GM18505 (cell line): Measurements from ENCODE around the gene KRT86.
A peak's percentile ranks its signal among the peaks of the same experiment; 100 is the strongest.
"Not testable (repeated sequence)": the region's sequence is repeated elsewhere in the genome, so short reads cannot be mapped to it uniquely, and the experiment has no call there.

ENCODE experiments used
- ATAC-seq: cut with Tn5 transposase; IDR thresholded peaks from one replicate; pipeline ENCODE4 v1.9.1; 2021; ENCODE audit not compliant: unreplicated experiment
- POLR2A ChIP-seq: IDR thresholded peaks from 4 replicates; pipeline ENCODE4 v1.6.1; 2011; ENCODE audit warnings: borderline replicate concordance; ENCODE audit not compliant: insufficient read depth, insufficient read length; ENCODE audit errors: extremely low read depth

Gene KRT86

GRCh38 chr12:52278575-52279421 is 4.4 kb downstream of the KRT86 start:
- peak; percentile 72 for ATAC-seq
- no peak for TF ChIP-seq POLR2A

DNA sequence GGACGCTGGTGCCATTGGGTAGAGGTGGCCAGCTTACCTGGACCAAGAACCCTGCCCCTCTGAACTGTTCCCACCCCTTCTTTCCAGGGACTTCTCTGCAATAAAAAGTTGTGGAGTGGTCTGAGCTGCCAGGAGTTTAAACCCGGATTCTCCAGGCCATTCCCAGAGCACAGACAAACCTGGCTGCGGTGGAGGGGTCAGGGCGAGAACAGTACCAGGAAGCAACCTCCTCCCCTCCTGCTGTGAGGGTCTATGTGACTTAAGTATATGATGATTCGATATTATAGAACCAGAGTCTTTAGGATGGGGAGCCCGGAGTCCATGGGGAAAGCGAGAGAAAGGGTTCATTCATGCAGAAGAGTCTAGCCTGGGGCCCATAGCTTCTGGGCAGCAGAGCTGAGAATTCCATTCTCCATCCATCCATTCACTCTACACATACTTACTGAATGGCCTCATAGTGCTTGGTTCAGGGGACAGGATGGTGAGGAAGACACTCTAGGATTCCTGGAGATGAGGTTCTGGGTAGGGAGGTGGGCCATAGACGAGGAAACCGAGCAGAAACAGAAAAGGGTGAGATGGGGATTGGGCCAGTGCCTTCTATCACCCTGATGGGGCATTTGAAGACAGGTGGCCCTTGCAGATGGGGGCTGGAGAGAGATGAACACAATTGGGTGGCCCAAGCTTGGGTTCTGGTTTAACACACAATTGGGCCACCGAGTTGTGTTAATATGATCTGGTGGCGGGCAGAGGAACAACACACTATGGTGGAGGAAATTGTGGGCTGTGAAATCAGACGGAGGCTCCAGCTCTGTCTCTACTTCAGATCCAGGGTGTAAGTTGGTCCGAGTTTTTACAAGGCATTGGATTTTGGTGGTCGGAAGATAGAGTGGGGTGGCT is 5.2 kb downstream of the KRT86 start:
- no peak for TF ChIP-seq POLR2A
- ATAC-seq, result no peak

GRCh38 chr12:52280319-52280795 is 5.9 kb downstream of the KRT86 start:
- ATAC-seq, result no peak
- TF ChIP-seq POLR2A, result no peak

- ATAC-seq, result no peak
- TF ChIP-seq POLR2A, result no peak
Observed at GRCh38 chr12:52280796-52281560, 6.5 kb downstream of the KRT86 start.

- TF ChIP-seq POLR2A, result no peak
- ATAC-seq, result no peak
Observed at GRCh38 chr12:52284562-52285171, 10.2 kb downstream of the KRT86 start.

- no peak for ATAC-seq
- no peak for TF ChIP-seq POLR2A
Observed at GRCh38 chr12:52285172-52285745, 10.8 kb downstream of the KRT86 start.

- no peak for ATAC-seq
- no peak for TF ChIP-seq POLR2A
Observed at GRCh38 chr12:52285851-52286530, 11.5 kb downstream of the KRT86 start.

- ATAC-seq, result not testable (repeated sequence)
Observed at GRCh38 chr12:52286857-52287785, 12.7 kb downstream of the KRT86 start.

GRCh38 chr12:52287816-52288805 is 13.7 kb downstream of the KRT86 start:
- peak; percentile 89 for ATAC-seq

DNA sequence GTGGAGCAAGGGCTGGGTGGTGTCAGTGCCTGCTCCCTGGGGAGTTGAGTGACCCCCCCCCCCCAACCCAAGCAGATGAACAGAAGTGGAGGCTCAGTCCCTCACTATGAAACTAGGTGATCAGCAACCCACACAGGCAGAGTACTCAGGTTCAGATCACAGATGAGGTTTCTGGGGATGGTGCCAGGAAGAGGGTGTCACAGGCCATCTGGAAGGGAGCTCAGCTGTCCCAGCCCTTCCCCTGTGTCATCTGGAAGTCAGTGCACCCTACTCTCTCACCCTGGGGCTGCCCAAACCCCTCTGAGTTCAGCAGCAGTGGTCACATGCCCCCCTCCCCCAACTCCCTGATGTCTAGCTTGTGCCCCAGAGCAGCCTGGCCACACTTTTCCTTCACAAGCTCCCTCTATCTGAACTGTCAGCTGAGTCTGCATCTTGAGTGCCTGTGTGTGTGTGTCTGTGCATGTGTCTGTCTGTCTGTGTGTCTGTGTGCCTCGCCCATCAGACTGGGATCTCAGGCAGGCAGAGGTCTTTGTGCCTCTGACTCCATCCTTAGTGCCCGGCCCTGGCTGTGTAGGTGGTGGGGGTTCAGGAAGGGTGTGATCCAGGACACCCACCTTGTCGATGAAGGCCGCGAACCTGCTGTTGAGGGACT is 16.2 kb downstream of the KRT86 start:
- not testable (repeated sequence) for ATAC-seq
